22Rv1 (cell line): ENCODE results near the gene CEBPB.
"Not testable (repeated sequence)": the region's sequence is repeated elsewhere in the genome, so short reads cannot be mapped to it uniquely, and the experiment has no call there.

Experiments used
- H3K27ac ChIP-seq: fragments of 450-650 bp; 2 replicates; pipeline ENCODE4 v1.5.1; 2017
- ZFX ChIP-seq: fragments of 450-650 bp; IDR thresholded peaks from 2 replicates; pipeline ENCODE4 v1.6.1; 2017; ENCODE audit warnings: antibody characterized with exemption, borderline replicate concordance
- TF ChIP-seq, protein P1 (sequence below): fragments of 450-650 bp; IDR thresholded peaks from 2 replicates; pipeline ENCODE4 v1.5.1; 2017; ENCODE audit warnings: mild to moderate bottlenecking

The CEBPB gene

GRCh38 chr20:50153500-50154377 lies 36.9 kb upstream of the CEBPB start, which contains the start of gene PEDS1:
Gene PEDS1 (minus strand): TSS chr20:50153723. CDS start chr20:50153637, 86 bp downstream.
- H3K27ac ChIP-seq: peak within 1 kb of the TSS; percentile 68
- TF ChIP-seq, protein P1, sequence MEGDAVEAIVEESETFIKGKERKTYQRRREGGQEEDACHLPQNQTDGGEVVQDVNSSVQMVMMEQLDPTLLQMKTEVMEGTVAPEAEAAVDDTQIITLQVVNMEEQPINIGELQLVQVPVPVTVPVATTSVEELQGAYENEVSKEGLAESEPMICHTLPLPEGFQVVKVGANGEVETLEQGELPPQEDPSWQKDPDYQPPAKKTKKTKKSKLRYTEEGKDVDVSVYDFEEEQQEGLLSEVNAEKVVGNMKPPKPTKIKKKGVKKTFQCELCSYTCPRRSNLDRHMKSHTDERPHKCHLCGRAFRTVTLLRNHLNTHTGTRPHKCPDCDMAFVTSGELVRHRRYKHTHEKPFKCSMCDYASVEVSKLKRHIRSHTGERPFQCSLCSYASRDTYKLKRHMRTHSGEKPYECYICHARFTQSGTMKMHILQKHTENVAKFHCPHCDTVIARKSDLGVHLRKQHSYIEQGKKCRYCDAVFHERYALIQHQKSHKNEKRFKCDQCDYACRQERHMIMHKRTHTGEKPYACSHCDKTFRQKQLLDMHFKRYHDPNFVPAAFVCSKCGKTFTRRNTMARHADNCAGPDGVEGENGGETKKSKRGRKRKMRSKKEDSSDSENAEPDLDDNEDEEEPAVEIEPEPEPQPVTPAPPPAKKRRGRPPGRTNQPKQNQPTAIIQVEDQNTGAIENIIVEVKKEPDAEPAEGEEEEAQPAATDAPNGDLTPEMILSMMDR: no peak
- no peak for TF ChIP-seq ZFX

DNA sequence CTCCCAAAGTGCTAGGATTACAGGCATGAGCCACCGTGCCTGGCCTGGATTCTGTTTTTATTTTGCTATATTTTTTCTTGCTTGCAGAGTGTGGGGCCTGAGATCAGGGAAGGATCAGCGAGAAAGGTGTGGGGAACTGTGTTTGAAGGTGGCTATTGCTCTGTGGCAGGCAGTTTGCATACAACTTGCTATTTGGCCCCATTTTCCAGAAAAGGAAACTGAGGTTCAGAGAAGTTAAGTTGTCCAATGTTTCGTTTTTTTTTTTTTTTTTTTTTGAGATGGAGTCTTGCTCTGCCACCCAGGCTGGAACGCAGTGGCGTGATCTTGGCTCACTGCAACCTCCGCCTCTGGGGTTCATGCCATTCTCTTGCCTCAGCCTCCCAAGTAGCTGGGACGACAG lies 29.1 kb upstream of the CEBPB start:
- not testable (repeated sequence) for H3K27ac ChIP-seq

DNA sequence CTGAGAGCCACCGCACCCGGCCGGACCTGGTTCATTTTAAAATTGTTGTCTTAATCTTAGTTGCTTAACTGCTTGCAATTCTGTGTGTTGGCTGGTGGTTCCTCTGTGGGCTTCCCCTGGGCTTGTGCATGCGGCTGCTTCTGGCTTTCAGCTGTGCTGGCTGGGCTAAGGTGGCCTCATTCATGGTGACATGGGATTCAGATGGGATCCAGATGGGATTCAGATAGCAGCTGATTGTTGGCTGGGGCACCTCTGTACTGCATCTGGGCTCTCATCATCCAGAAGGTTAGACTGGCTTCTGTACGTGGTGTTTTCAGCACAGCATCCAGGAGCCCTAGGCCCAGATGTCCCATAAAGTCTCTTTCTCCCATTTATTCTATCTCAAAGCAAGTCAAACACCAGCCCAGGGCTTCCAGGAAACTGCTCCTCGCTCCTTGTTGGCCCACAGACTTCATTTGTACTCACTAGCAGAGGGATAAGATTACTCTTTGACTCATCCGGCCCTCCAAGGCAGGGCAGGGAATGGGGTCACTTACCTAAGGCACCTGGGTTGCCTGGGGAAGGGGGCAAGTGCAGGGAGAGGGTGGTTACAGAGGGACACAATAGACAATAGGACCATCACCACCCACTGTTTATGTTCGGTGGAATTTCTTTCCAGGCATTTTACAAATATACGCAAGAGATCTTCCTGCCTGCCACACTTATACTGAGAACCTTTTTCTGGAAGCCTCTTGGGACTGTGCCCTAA lies 26.9 kb upstream of the CEBPB start:
- TF ChIP-seq ZFX: no peak
- TF ChIP-seq, protein P1: no peak
- no peak overlapping the region for H3K27ac ChIP-seq

- no peak for TF ChIP-seq ZFX
- TF ChIP-seq, protein P1: no peak
- H3K27ac ChIP-seq: peak overlapping the region; percentile 73
Observed at GRCh38 chr20:50165684-50166554, 24.7 kb upstream of the CEBPB start.

GRCh38 chr20:50169329-50169823 lies 21.3 kb upstream of the CEBPB start:
- TF ChIP-seq ZFX: no peak
- TF ChIP-seq, protein P1: peak; percentile 92
- H3K27ac ChIP-seq: no peak overlapping the region

- TF ChIP-seq, protein P1: no peak
- TF ChIP-seq ZFX: no peak
- no peak overlapping the region for H3K27ac ChIP-seq
Observed at GRCh38 chr20:50170549-50171220, 19.9 kb upstream of the CEBPB start.
